AG08396 (cell line): Measurements from ENCODE around the gene SPACA1.

Experiments used
- DNase-seq: peaks from one replicate; pipeline ENCODE4 v3.0.0; 2012; ENCODE audit warnings: low spot score, mixed read lengths

The SPACA1 gene

GRCh38 chr6:88105741-88106340 is 58.2 kb downstream of the SPACA1 start:
- no peak for DNase-seq

GRCh38 chr6:88107241-88107640 is 59.6 kb downstream of the SPACA1 start:
- no peak for DNase-seq

- DNase-seq, result no peak
Observed at GRCh38 chr6:88111991-88112390, 64.3 kb downstream of the SPACA1 start.

GRCh38 chr6:88114838-88115237 is 67.2 kb downstream of the SPACA1 start:
- DNase-seq, result no peak

- no peak for DNase-seq
Observed at GRCh38 chr6:88115307-88115706, 67.7 kb downstream of the SPACA1 start.

GRCh38 chr6:88116276-88116675 is 68.6 kb downstream of the SPACA1 start:
- DNase-seq, result no peak
